H1 (cell line): ENCODE data around the gene ABCG8. TPM values are rescaled to one million over a fixed set of nuclear protein-coding genes. Genes with fewer than 3 reads are reported as not detected.

Experiments
- CTCF ChIA-PET: fragments of 300-600 bp; sonication (Branson Sonifier 250); formaldehyde crosslinking; loops from one replicate; lab custom pipeline; 2021; ENCODE audit not compliant: partially characterized antibody; lab: Charles Lee
- POLR2A ChIA-PET: fragments of 300-600 bp; sonication (Branson Sonifier 250); formaldehyde crosslinking; loops from one replicate; lab custom pipeline; 2021; ENCODE audit warnings: inconsistent platforms; ENCODE audit not compliant: partially characterized antibody; lab: Charles Lee
- DNase-seq, 2 experiments: peaks; one replicate each; pipeline versions ENCODE4 v3.0.0 to v3.0.0-alpha.2; 2010 to 2022; ENCODE audit warnings: low spot score in 2 of 2, low read depth in 1 of 2, mixed read lengths in 1 of 2
- FAIRE-seq: peaks from 2 replicates; lab custom pipeline; 2011; peaks lifted over from hg19 to GRCh38; lab: Jason Lieb, UNC
- H2AFZ ChIP-seq: 2 replicates; pipeline ENCODE4 v1.8.1; 2012; ENCODE audit warnings: low read length, inconsistent platforms
- H2AK5ac ChIP-seq: 2 replicates; pipeline ENCODE4 v1.6.1; 2013; ENCODE audit warnings: low read depth, low read length
- H2BK120ac ChIP-seq: replicated peaks from 2 replicates; pipeline ENCODE3; 2013; ENCODE audit warnings: low read depth, low read length, inconsistent platforms
- H2BK12ac ChIP-seq: 2 replicates; pipeline ENCODE4 v1.6.1; 2013; ENCODE audit warnings: low read depth, low read length
- H2BK15ac ChIP-seq: 2 replicates; pipeline ENCODE4 v1.6.1; 2013; ENCODE audit warnings: low read length
- H2BK20ac ChIP-seq: 2 replicates; pipeline ENCODE4 v1.6.1; 2013; ENCODE audit warnings: low read length
- H2BK5ac ChIP-seq: 2 replicates; pipeline ENCODE4 v1.6.1; 2013; ENCODE audit warnings: low read depth, low read length
- H3K14ac ChIP-seq: 2 replicates; pipeline ENCODE4 v1.6.1; 2013; ENCODE audit warnings: inconsistent platforms; ENCODE audit not compliant: insufficient read length
- H3K18ac ChIP-seq: 2 replicates; pipeline ENCODE4 v1.6.1; 2013; ENCODE audit warnings: low read length; ENCODE audit errors: extremely low read depth
- H3K23ac ChIP-seq: 2 replicates; pipeline ENCODE4 v1.6.1; 2013; ENCODE audit warnings: inconsistent platforms; ENCODE audit not compliant: insufficient read length
- H3K23me2 ChIP-seq: 2 replicates; pipeline ENCODE4 v1.6.1; 2013; ENCODE audit warnings: low read depth, low read length
- H3K27ac ChIP-seq: 2 replicates; pipeline ENCODE4 v1.6.1; 2011; ENCODE audit warnings: low read depth, low read length, inconsistent platforms
- H3K27me3 ChIP-seq, 4 experiments: replicated peaks in 1 of 4; 1 replicate in 1 of 4; 2 replicates in 3 of 4; pipeline versions ENCODE4 v1.6.1 to v1.8.1; 2011 to 2013; ENCODE audit warnings: low read length in 3 of 4, mild to moderate bottlenecking in 3 of 4, inconsistent platforms in 2 of 4, mixed read lengths in 2 of 4, moderate library complexity in 1 of 4; ENCODE audit not compliant: control insufficient read depth in 3 of 4, insufficient read depth in 3 of 4; ENCODE audit errors: extremely low read depth in 1 of 4
- H3K36me3 ChIP-seq, 4 experiments: 2 replicates each; pipeline versions ENCODE4 v1.6.1 to v1.8.1; 2011 to 2013; ENCODE audit warnings: mild to moderate bottlenecking in 4 of 4, low read length in 3 of 4, moderate library complexity in 2 of 4, control low read depth in 1 of 4, inconsistent platforms in 1 of 4; ENCODE audit not compliant: insufficient read depth in 4 of 4, control insufficient read depth in 2 of 4
- H3K4ac ChIP-seq: replicated peaks from 2 replicates; pipeline ENCODE3; 2013; ENCODE audit warnings: low read length, low read depth, mixed read lengths, inconsistent platforms; ENCODE audit not compliant: insufficient read length
- H3K4me1 ChIP-seq, 4 experiments: replicated peaks in 1 of 4; 1 replicate in 1 of 4; 2 replicates in 3 of 4; pipeline versions ENCODE4 v1.6.1 to v1.8.1; 2011 to 2013; ENCODE audit warnings: low read length in 3 of 4, inconsistent platforms in 2 of 4, mixed read lengths in 1 of 4; ENCODE audit not compliant: insufficient read depth in 4 of 4, control insufficient read depth in 3 of 4
- H3K4me2 ChIP-seq, 2 experiments: 2 replicates each; pipeline versions ENCODE4 v1.6.1 to v1.8.1; 2011 to 2013; ENCODE audit warnings: low read depth in 2 of 2, low read length in 2 of 2, control low read depth in 1 of 2, inconsistent platforms in 1 of 2, mild to moderate bottlenecking in 1 of 2; ENCODE audit not compliant: insufficient read depth in 1 of 2
- H3K4me3 ChIP-seq, 4 experiments: fragments of 200-600, 300-600 bp in 1 of 4; sonication (generic), shearing (Covaris generic), sonication (Bioruptor Twin) in 1 of 4; 2 replicates each; pipeline versions ENCODE4 v1.5.1 to v1.8.1; 2011 to 2016; ENCODE audit warnings: low read length in 4 of 4, low read depth in 3 of 4, control low read depth in 2 of 4, inconsistent platforms in 2 of 4, mild to moderate bottlenecking in 2 of 4, mixed read lengths in 1 of 4, moderate library complexity in 1 of 4; ENCODE audit not compliant: insufficient read depth in 2 of 4; ENCODE audit errors: extremely low read depth in 1 of 4
- H3K56ac ChIP-seq: replicated peaks from 2 replicates; pipeline ENCODE3; 2013; ENCODE audit warnings: low read depth, mild to moderate bottlenecking, mixed read lengths, low read length, inconsistent platforms; ENCODE audit not compliant: insufficient read length
- H3K79me1 ChIP-seq: 2 replicates; pipeline ENCODE4 v1.6.1; 2013; ENCODE audit warnings: low read depth, low read length, control low read depth
- H3K79me2 ChIP-seq, 2 experiments: 2 replicates each; pipeline versions ENCODE4 v1.6.1 to v1.8.1; 2012 to 2013; ENCODE audit warnings: low read length in 2 of 2, mild to moderate bottlenecking in 2 of 2, inconsistent platforms in 1 of 2; ENCODE audit not compliant: insufficient read depth in 2 of 2, control insufficient read depth in 1 of 2
- H3K9ac ChIP-seq, 4 experiments: replicated peaks in 1 of 4; 1 replicate in 1 of 4; 2 replicates in 3 of 4; pipeline versions ENCODE4 v1.6.1 to v1.8.1; 2011 to 2013; ENCODE audit warnings: low read depth in 3 of 4, low read length in 3 of 4, control low read depth in 2 of 4, mild to moderate bottlenecking in 2 of 4, moderate library complexity in 2 of 4, inconsistent platforms in 1 of 4; ENCODE audit errors: extremely low read depth in 1 of 4
- H3K9me3 ChIP-seq, 2 experiments: 2 replicates each; pipeline versions ENCODE4 v1.6.1 to v1.8.1; 2012 to 2013; ENCODE audit warnings: mild to moderate bottlenecking in 2 of 2, moderate library complexity in 2 of 2, control low read depth in 1 of 2, inconsistent platforms in 1 of 2, low read depth in 1 of 2, low read length in 1 of 2, mixed read lengths in 1 of 2; ENCODE audit not compliant: insufficient read depth in 2 of 2
- H4K20me1 ChIP-seq, 2 experiments: replicated peaks in 1 of 2; 2 replicates each; pipeline versions ENCODE3 to v1.8.1; 2011 to 2013; ENCODE audit warnings: inconsistent platforms in 2 of 2, low read length in 2 of 2, mild to moderate bottlenecking in 1 of 2; ENCODE audit not compliant: insufficient read depth in 2 of 2, control insufficient read depth in 1 of 2
- H4K5ac ChIP-seq: 2 replicates; pipeline ENCODE4 v1.6.1; 2013; ENCODE audit warnings: low read length, low read depth, mixed read lengths, inconsistent platforms; ENCODE audit not compliant: insufficient read length
- H4K8ac ChIP-seq: 2 replicates; pipeline ENCODE4 v1.8.0; 2013; ENCODE audit warnings: mild to moderate bottlenecking, moderate library complexity, low read length, inconsistent platforms; ENCODE audit not compliant: insufficient read depth; ENCODE audit errors: extremely low read depth
- H4K91ac ChIP-seq: replicated peaks from 2 replicates; pipeline ENCODE3; 2013; ENCODE audit warnings: low read length, mixed read lengths, inconsistent platforms; ENCODE audit not compliant: insufficient read length
- BRCA1 ChIP-seq: IDR thresholded peaks from 2 replicates; pipeline ENCODE4 v1.6.1; 2012; ENCODE audit warnings: low read depth, low read length, improper control_type of control experiment
- CHD1 ChIP-seq: IDR thresholded peaks from 2 replicates; pipeline ENCODE4 v1.6.1; 2012; ENCODE audit warnings: low read depth, low read length, improper control_type of control experiment
- GTF2F1 ChIP-seq: IDR thresholded peaks from 2 replicates; pipeline ENCODE4 v1.6.1; 2012; ENCODE audit warnings: low read depth, low read length, improper control_type of control experiment, borderline replicate concordance
- HDAC6 ChIP-seq: IDR thresholded peaks from one replicate; pipeline ENCODE4 v1.7.1; 2012; ENCODE audit warnings: low read depth, mild to moderate bottlenecking, inconsistent platforms, low read length, moderate library complexity
- JUND ChIP-seq: IDR thresholded peaks from 2 replicates; pipeline ENCODE4 v1.6.1; 2011; ENCODE audit warnings: mild to moderate bottlenecking, improper control_type of control experiment, low read length
- KDM4A ChIP-seq: IDR thresholded peaks from one replicate; pipeline ENCODE4 v1.7.1; 2012; ENCODE audit warnings: low read depth, mild to moderate bottlenecking, moderate library complexity, low read length, inconsistent platforms; ENCODE audit not compliant: severe bottlenecking
- POLR2AphosphoS5 ChIP-seq: IDR thresholded peaks from 2 replicates; pipeline ENCODE4 v1.6.1; 2011; ENCODE audit warnings: low read depth, low read length
- RBBP5 ChIP-seq: IDR thresholded peaks from 2 replicates; pipeline ENCODE4 v1.7.1; 2012; ENCODE audit warnings: low read depth, mild to moderate bottlenecking, inconsistent platforms, low read length, moderate library complexity, borderline replicate concordance
- RFX5 ChIP-seq: IDR thresholded peaks from 2 replicates; pipeline ENCODE4 v1.6.1; 2011; ENCODE audit warnings: low read depth, low read length, improper control_type of control experiment, borderline replicate concordance
- SAP30 ChIP-seq: fragments of 300-600 bp; sonication (generic); IDR thresholded peaks from 2 replicates; pipeline ENCODE4 v1.7.1; 2012; ENCODE audit warnings: low read length, moderate library complexity, mild to moderate bottlenecking, inconsistent platforms; ENCODE audit not compliant: insufficient read depth, insufficient replicate concordance
- SIN3A ChIP-seq, 2 experiments: IDR thresholded peaks in 1 of 2; conservative IDR thresholded peaks in 1 of 2; 2 replicates each; pipeline ENCODE4 v1.6.1; 2011 to 2012; ENCODE audit warnings: low read length in 2 of 2, improper control_type of control experiment in 1 of 2, low read depth in 1 of 2, mild to moderate bottlenecking in 1 of 2
- SIRT6 ChIP-seq: IDR thresholded peaks from one replicate; pipeline ENCODE4 v1.7.1; 2012; ENCODE audit warnings: low read length, inconsistent platforms
- SP4 ChIP-seq: IDR thresholded peaks from 2 replicates; pipeline ENCODE4 v1.6.1; 2012; ENCODE audit warnings: low read length, inconsistent platforms
- TAF7 ChIP-seq: optimal IDR thresholded peaks from 2 replicates; pipeline ENCODE3; 2011; ENCODE audit warnings: low read depth, mild to moderate bottlenecking, inconsistent platforms, low read length, moderate library complexity, borderline replicate concordance
- WGBS, 2 experiments: shearing (Covaris generic) in 1 of 2; methylation state at CpG; one replicate each; pipeline versions ENCODE4 v1.1.6 to v1.1.7; 2013 to 2015; ENCODE audit warnings: low lambda C conversion rate in 2 of 2, mixed read lengths in 2 of 2, inconsistent platforms in 1 of 2, low coverage in 1 of 2, missing lambda C conversion rate in 1 of 2; ENCODE audit not compliant: insufficient replicate concordance in 2 of 2, insufficient coverage in 1 of 2, insufficient read length in 1 of 2; ENCODE audit errors: extremely low coverage in 1 of 2, missing lambda C conversion rate in 1 of 2; 5-methylcytosine and 5-hydroxymethylcytosine counted together
- polyA plus RNA-seq, 7 experiments: library from polyadenylated mRNA; depleted of rRNA in 3 of 7; stranded (reverse) in 5 of 7; unstranded in 2 of 7; fragments of >200 nt in 5 of 7; fragments of 200-250 nt in 2 of 7; gene quantifications; 1 replicate in 5 of 7; 2 replicates in 1 of 7; 4 replicates in 1 of 7; pipeline versions ENCODE4 v1.2.1 to v1.2.3, GENCODE V29; 2011 to 2013; ENCODE audit warnings: missing spikeins in 2 of 7, mixed read lengths in 2 of 7
- total RNA-seq: library from RNA; stranded (reverse); fragmentation: NEBNext Ultra II Directional; extraction: Animal tissue kit (Norgen Biotek cat#: 25700); gene quantifications from 2 replicates; pipeline ENCODE4 v1.2.1, GENCODE V29; 2021

Gene ABCG8
- total and polyA plus RNA-seq, 2 of the 8 experiments (the other 6 are each of a cell fraction or from before 2014, with no cell fraction given): not detected

- FAIRE-seq: no peak
- H4K8ac ChIP-seq: no peak overlapping the region
- no peak overlapping the region for H3K23ac ChIP-seq
- H3K27ac ChIP-seq: no peak overlapping the region
- H4K5ac ChIP-seq: no peak overlapping the region
- no peak overlapping the region for H2BK15ac ChIP-seq
- no peaks in the 10 kb centered on the region for H4K20me1 ChIP-seq
- DNase-seq: no peak
- no peaks in the 10 kb centered on the region; a peak in 1 of 7 replicates for H3K4me1 ChIP-seq
- H3K9me3 ChIP-seq: no peaks in the 10 kb centered on the region
- no peak overlapping the region for H2BK120ac ChIP-seq
- no peaks in the 10 kb centered on the region for H3K23me2 ChIP-seq
- 72% methylated on average over 31 of the region's 54 CpGs; no CpG with 5 or more reads in 1 of the 2 experiments for WGBS, 2 experiments
- no peaks in the 10 kb centered on the region for H3K79me2 ChIP-seq
- no peak overlapping the region for H3K18ac ChIP-seq
- CTCF ChIA-PET: no interaction called here
- no peak overlapping the region for H2BK5ac ChIP-seq
- H2BK12ac ChIP-seq: no peak overlapping the region
- H4K91ac ChIP-seq: no peak overlapping the region
- no peak overlapping the region for H3K14ac ChIP-seq
- peak overlapping the region; percentile 50 to 78 for H3K4me2 ChIP-seq
- H3K4me3 ChIP-seq: peak overlapping the region in 3 of 4 experiments; percentile 21 to 43 (median 21); a peak in 5 of 8 replicates
- POLR2A ChIA-PET: no interaction called here
- H3K36me3 ChIP-seq: no peaks in the 10 kb centered on the region
- no peak overlapping the region for H2BK20ac ChIP-seq
- no peak overlapping the region for H3K56ac ChIP-seq
- H3K79me1 ChIP-seq: no peaks in the 10 kb centered on the region
- H3K9ac ChIP-seq: no peak overlapping the region
- no peaks in the 10 kb centered on the region for H3K27me3 ChIP-seq
- H2AFZ ChIP-seq: no peak overlapping the region
- no peak overlapping the region for H3K4ac ChIP-seq
- H2AK5ac ChIP-seq: no peak overlapping the region
- TF ChIP-seq SIN3A (conservative IDR thresholded peaks at IDR 0.05 in 1 of 2, IDR thresholded peaks at IDR 0.05 in 1 of 2; ENCODE audit: low read depth in 1 of 2, low read length in 2 of 2) (no peak), RBBP5 (no peak), BRCA1 (no peak), TAF7 (no peak), SP4 (no peak), CHD1 (no peak), SIRT6 (no peak), POLR2AphosphoS5 (no peak), RFX5 (no peak), JUND (no peak), KDM4A (no peak), SAP30 (no peak), HDAC6 (no peak), GTF2F1 (no peak)
These were observed 7.1 kb upstream of the ABCG8 start for GRCh38 chr2:43831543-43832294.
